ENCODE data around the gene AOAH. TPM values are rescaled to one million over a fixed set of nuclear protein-coding genes. Genes with fewer than 3 reads are reported as not detected.

AOAH gene
- total and polyA plus RNA-seq, 9 of the 15 experiments (the other 6 are each of a cell fraction or from before 2014, with no cell fraction given): not detected

- TF ChIP-seq ZNF398 (CRISPR knock-in tag; IDR thresholded peaks at IDR 0.05): no peak
- peak; percentile 93 for TF ChIP-seq TOE1 (IDR thresholded peaks at IDR 0.05; ENCODE audit: borderline replicate concordance)
- no peak for TF ChIP-seq TOE1 (CRISPR knock-in tag; IDR thresholded peaks at IDR 0.05; ENCODE audit: borderline replicate concordance, low read depth)
Observed at GRCh38 chr7:36765605-36766004, 41.3 kb upstream of the AOAH start (continued).

- CTCF ChIA-PET (ENCODE audit: low intra/inter-chr PET ratio): no interaction called here
- ATAC-seq: no peak
- TF ChIP-seq HDAC8 (tag; IDR thresholded peaks at IDR 0.05): no peak
- no peak for TF ChIP-seq FOXP4 (CRISPR knock-in tag; IDR thresholded peaks at IDR 0.05; ENCODE audit: borderline replicate concordance)
- no peak for TF ChIP-seq RUNX1 (IDR thresholded peaks at IDR 0.05; ENCODE audit: low read depth)
- no peak for TF ChIP-seq ATF3 (IDR thresholded peaks at IDR 0.05)
- no peak for TF ChIP-seq ATF3 (CRISPR knock-in tag; conservative IDR thresholded peaks at IDR 0.05)
- TF ChIP-seq NR2C2 (CRISPR knock-in tag; IDR thresholded peaks at IDR 0.05): no peak
- TF ChIP-seq NR2C2 (tag; IDR thresholded peaks at IDR 0.05): no peak
- TF ChIP-seq SREBF1 (IDR thresholded peaks at IDR 0.05; ENCODE audit: borderline replicate concordance, low read depth, low read length): no peak
- TF ChIP-seq CHAMP1 (IDR thresholded peaks at IDR 0.05): no peak
- TF ChIP-seq TRIM24 (IDR thresholded peaks at IDR 0.05): no peak
Observed at GRCh38 chr7:36764929-36765328, 40.6 kb upstream of the AOAH start.

More at GRCh38 chr7:36764929-36765328, 40.6 kb upstream of the AOAH start:
- 9% methylated on average over 5 of the region's 5 CpGs for whole genome bisulfite sequencing (ENCODE audit: insufficient coverage, low coverage, missing lambda C conversion rate)
- Histone ChIP-seq H3K36me3 (ENCODE audit: control insufficient read depth, insufficient read depth, low read length) (no peaks in the 10 kb centered on the region), H3K4me3 (no peak overlapping the region), H3K9ac (ENCODE audit: insufficient read depth in 1 of 2, low read depth in 2 of 2, low read length in 2 of 2) (no peak overlapping the region), H3K27me3 (ENCODE audit: control insufficient read depth in 2 of 2, insufficient read depth in 2 of 2, low read length in 2 of 2) (no peaks in the 10 kb centered on the region), H2AFZ (ENCODE audit: low read depth, low read length) (no peak overlapping the region), H4K20me1 (replicated peaks; ENCODE audit: control insufficient read depth, insufficient read depth, low read length) (no peaks in the 10 kb centered on the region), H3K9me3 (replicated peaks; ENCODE audit: control insufficient read depth, insufficient read depth, low read depth, low read length) (no peaks in the 10 kb centered on the region), H3K79me2 (ENCODE audit: control insufficient read depth, insufficient read depth, low read length) (no peaks in the 10 kb centered on the region), H3K9me1 (ENCODE audit: control insufficient read depth, insufficient read depth, low read length) (no peaks in the 10 kb centered on the region), H3K27ac (ENCODE audit: extremely low read depth, low read depth, low read length) (no peak overlapping the region), H3K4me2 (ENCODE audit: insufficient read depth, low read length) (no peak overlapping the region), H3K4me1 (replicated peaks in 1 of 2; ENCODE audit: control insufficient read depth in 2 of 2, insufficient read depth in 2 of 2, low read length in 2 of 2) (no peaks in the 10 kb centered on the region; a peak in 1 of 5 replicates)
- POLR2A ChIA-PET: no interaction called here
- no TSS peak for BruUV-seq (replicated peaks)
- FAIRE-seq (no peak), DNase-seq (ENCODE audit: extremely low read depth in 1 of 4, low spot score in 3 of 4) (no peak)
- intact Hi-C loops (cut with micrococcal nuclease): no loop called here
- in situ Hi-C loops (cut with MboI): no loop called here
